Measurements from ENCODE around the gene DNAH3. TPM values are rescaled to one million over a fixed set of nuclear protein-coding genes. Genes with fewer than 3 reads are reported as not detected.

Gene DNAH3
- total RNA-seq, 1 experiment from 2014 or later = 0.15 TPM

- Histone ChIP-seq H3K4me3 (replicated peaks in 1 of 2; ENCODE audit: low read depth in 1 of 2, low read length in 2 of 2) (no peak overlapping the region), H3K4me1 (ENCODE audit: control insufficient read depth in 1 of 2, insufficient read depth in 2 of 2, low read length in 2 of 2) (peaks cover 17 to 37% of the 10 kb centered on the region in 2 experiments; a peak in 3 of 4 replicates), H3K9me3 (ENCODE audit: control insufficient read depth in 1 of 2, insufficient read depth in 1 of 2, low read depth in 1 of 2, low read length in 2 of 2) (no peaks in the 10 kb centered on the region), H3K36me3 (ENCODE audit: control insufficient read depth in 1 of 2, insufficient read depth in 2 of 2, low read length in 2 of 2) (peaks cover 6 to 14% of the 10 kb centered on the region in 2 experiments; a peak in 3 of 4 replicates), H2AFZ (ENCODE audit: low read depth, low read length, poor library complexity, severe bottlenecking) (no peak overlapping the region), H3K9me2 (ENCODE audit: insufficient read depth) (no peaks in the 10 kb centered on the region), H3K4me2 (ENCODE audit: low read length) (0 out of 2 replicates have a peak overlapping the region, but pooled peaks have one; percentile 0), H3K27me3 (ENCODE audit: insufficient read depth, low read length) (no peaks in the 10 kb centered on the region), H3K27ac (ENCODE audit: low read depth, low read length) (no peak overlapping the region), H3K9ac (ENCODE audit: low read length) (no peak overlapping the region), H3K79me2 (ENCODE audit: insufficient read depth, low read length) (peaks cover 88% of the 10 kb centered on the region), H4K20me1 (ENCODE audit: insufficient read depth) (no peaks in the 10 kb centered on the region)
- no TSS peak for BruUV-seq (replicated peaks)
- TF ChIP-seq TCF7L2 (IDR thresholded peaks at IDR 0.05; ENCODE audit: borderline replicate concordance, extremely low read depth, insufficient read depth, insufficient read length) = no peak
- TF ChIP-seq ZFX (IDR thresholded peaks at IDR 0.05) = no peak
- TF ChIP-seq SP1 (IDR thresholded peaks at IDR 0.05; ENCODE audit: low read depth) = no peak
- peak; percentile 80 for TF ChIP-seq CEBPB (IDR thresholded peaks at IDR 0.05; ENCODE audit: low read depth)
- DNase-seq (ENCODE audit: low read depth, low spot score) (no peak), ATAC-seq (no peak)
- CTCF ChIA-PET = no interaction called here
- POLR2A ChIA-PET = no interaction called here
- RAD21 ChIA-PET (ENCODE audit: low non-redundant PET in 1 of 2, low total read pairs in 2 of 2, uncharacterized antibody in 2 of 2, unreplicated experiment in 2 of 2) = interaction anchor here in 1 of 2 experiments (0.6 kb wide), 1 partner anchor 55 kb away, joined by 5 read pairs; no protein-coding TSS in a partner anchor
- intact Hi-C loops (cut with micrococcal nuclease) = no loop called here
These were observed 253.3 kb downstream of the DNAH3 start for GRCh38 chr16:20897253-20897897.

- H3K9ac ChIP-seq (ENCODE audit: low read length) = no peak overlapping the region
- RAD21 ChIA-PET (ENCODE audit: low non-redundant PET in 1 of 2, low total read pairs in 2 of 2, uncharacterized antibody in 2 of 2, unreplicated experiment in 2 of 2) = no interaction called here
- no peaks in the 10 kb centered on the region for H3K9me2 ChIP-seq (ENCODE audit: insufficient read depth)
- TF ChIP-seq SRF (IDR thresholded peaks at IDR 0.05; ENCODE audit: low read depth) (no peak), ZBTB33 (IDR thresholded peaks at IDR 0.05; ENCODE audit: extremely low read depth, insufficient replicate concordance, low read length) (no peak)
- no peak for DNase-seq (ENCODE audit: low read depth, low spot score)
- H3K27me3 ChIP-seq (ENCODE audit: insufficient read depth, low read length) = no peaks in the 10 kb centered on the region
- BruUV-seq (replicated peaks) = no TSS peak
- intact Hi-C loops (cut with micrococcal nuclease) = no loop called here
- H3K79me2 ChIP-seq (ENCODE audit: insufficient read depth, low read length) = peaks cover 96% of the 10 kb centered on the region
- H3K4me2 ChIP-seq (ENCODE audit: low read length) = no peak overlapping the region
- H3K4me1 ChIP-seq (ENCODE audit: control insufficient read depth in 1 of 2, insufficient read depth in 2 of 2, low read length in 2 of 2) = peaks cover 10 to 23% of the 10 kb centered on the region in 2 experiments; a peak in 3 of 4 replicates
- H3K4me3 ChIP-seq (replicated peaks in 1 of 2; ENCODE audit: low read depth in 1 of 2, low read length in 2 of 2) = no peak overlapping the region
- CTCF ChIA-PET = no interaction called here
- POLR2A ChIA-PET = no interaction called here
- H3K36me3 ChIP-seq (ENCODE audit: control insufficient read depth in 1 of 2, insufficient read depth in 2 of 2, low read length in 2 of 2) = peaks cover 6 to 15% of the 10 kb centered on the region in 2 experiments; a peak in 3 of 4 replicates
- H4K20me1 ChIP-seq (ENCODE audit: insufficient read depth) = no peaks in the 10 kb centered on the region
- no peak overlapping the region for H2AFZ ChIP-seq (ENCODE audit: low read depth, low read length, poor library complexity, severe bottlenecking)
- H3K9me3 ChIP-seq (ENCODE audit: control insufficient read depth in 1 of 2, insufficient read depth in 1 of 2, low read depth in 1 of 2, low read length in 2 of 2) = no peaks in the 10 kb centered on the region
- ATAC-seq = no peak
- no peak overlapping the region for H3K27ac ChIP-seq (ENCODE audit: low read depth, low read length)
These were observed 256.3 kb downstream of the DNAH3 start for GRCh38 chr16:20894388-20894787.
